Panc1 (cell line): Measurements from ENCODE around the gene RBBP5. TPM values are rescaled to one million over a fixed set of nuclear protein-coding genes. Genes with fewer than 3 reads are reported as not detected.

Experiments used
- ATAC-seq: fragments of 200-7000 bp; cut with Tn5 transposase; 2 replicates; pipeline ENCODE4 v1.9.1; 2020; ENCODE audit warnings: mild to moderate bottlenecking, moderate library complexity
- BruUV-seq: library from RNA; stranded (reverse); fragments of 400-500 nt; replicated peaks from 2 replicates; lab custom pipeline; 2021; lab: Mats Ljungman, UMichigan
- CTCF ChIA-PET: fragments of 300-600 bp; sonication (Branson Sonifier 250); formaldehyde crosslinking; loops from one replicate; lab custom pipeline; 2022; ENCODE audit warnings: antibody characterized with exemption; lab: Charles Lee
- POLR2A ChIA-PET: fragments of 300-600 bp; sonication (Branson Sonifier 250); formaldehyde crosslinking; loops from one replicate; lab custom pipeline; 2022; ENCODE audit warnings: antibody characterized with exemption; lab: Charles Lee
- DNase-seq: peaks from one replicate; pipeline ENCODE4 v3.0.0-alpha.2; 2010; ENCODE audit warnings: low read depth, low spot score
- H3K27ac ChIP-seq: 2 replicates; pipeline ENCODE4 v1.5.1; 2011; ENCODE audit warnings: mild to moderate bottlenecking, low read length, inconsistent platforms
- H3K27me3 ChIP-seq: fragments of 200-500 bp; sonication (Bioruptor generic); 2 replicates; pipeline ENCODE4 v1.6.0; 2014; ENCODE audit warnings: low read length, inconsistent platforms; ENCODE audit not compliant: control insufficient read depth, insufficient read depth
- H3K36me3 ChIP-seq: fragments of 200-500 bp; sonication (Bioruptor generic); 2 replicates; pipeline ENCODE4 v1.5.1; 2014; ENCODE audit warnings: inconsistent platforms, mild to moderate bottlenecking, low read length, moderate library complexity; ENCODE audit not compliant: control insufficient read depth, insufficient read depth
- H3K4me1 ChIP-seq: 2 replicates; pipeline ENCODE4 v1.5.1; 2011; ENCODE audit warnings: inconsistent platforms, mild to moderate bottlenecking, low read length, moderate library complexity; ENCODE audit not compliant: control insufficient read depth, insufficient read depth
- H3K4me3 ChIP-seq, 2 experiments: 2 replicates each; pipeline ENCODE4 v1.5.1; 2011 to 2012; ENCODE audit warnings: low read depth in 2 of 2, low read length in 2 of 2, mild to moderate bottlenecking in 2 of 2, inconsistent platforms in 1 of 2, moderate library complexity in 1 of 2
- H3K9me3 ChIP-seq: fragments of 200-500 bp; sonication (Bioruptor generic); 2 replicates; pipeline ENCODE4 v1.5.1; 2014; ENCODE audit warnings: low read depth, mild to moderate bottlenecking, inconsistent platforms, low read length, moderate library complexity; ENCODE audit not compliant: control insufficient read depth, insufficient read depth
- CTCF ChIP-seq: fragments of 450-650 bp; IDR thresholded peaks from 2 replicates; pipeline ENCODE4 v1.5.1; 2017; ENCODE audit warnings: mild to moderate bottlenecking
- POLR2AphosphoS5 ChIP-seq: IDR thresholded peaks from 2 replicates; pipeline ENCODE4 v1.6.1; 2012; ENCODE audit warnings: mild to moderate bottlenecking, low read depth, low read length, moderate library complexity
- REST ChIP-seq, 2 experiments: IDR thresholded peaks; 2 replicates each; pipeline ENCODE4 v1.6.1; 2011 to 2012; ENCODE audit warnings: low read depth in 2 of 2, control low read depth in 1 of 2, low read length in 1 of 2, mild to moderate bottlenecking in 1 of 2, moderate library complexity in 1 of 2; ENCODE audit not compliant: insufficient read depth in 1 of 2
- SIN3A ChIP-seq: IDR thresholded peaks from 2 replicates; pipeline ENCODE4 v1.6.1; 2012; ENCODE audit warnings: low read depth, mild to moderate bottlenecking, low read length, moderate library complexity, borderline replicate concordance; ENCODE audit not compliant: insufficient read depth
- TCF7L2 ChIP-seq: IDR thresholded peaks from 2 replicates; pipeline ENCODE4 v1.6.1; 2011; ENCODE audit warnings: mild to moderate bottlenecking, low read depth, low read length, inconsistent platforms
- in situ Hi-C: cut with HindIII; loops from 2 replicates; pipeline ENCODE4 v1.10.0; 2016; ENCODE audit warnings: low sequenced_read_pairs, low pct_unique_long_range_greater_than_20kb
- intact Hi-C: fragments of 100-400 bp; cut with micrococcal nuclease; formaldehyde crosslinking; loops from one replicate; pipeline ENCODE4 v1.10.0; 2022; ENCODE audit not compliant: unreplicated experiment
- total RNA-seq: library from RNA; stranded (reverse); gene quantifications from one replicate; pipeline ENCODE4 v1.2.1, GENCODE V29; 2021; ENCODE audit not compliant: unreplicated experiment

The RBBP5 gene
- total RNA-seq, 1 experiment from 2014 or later, result 22.2 TPM

GRCh38 chr1:205082431-205082830, 39.3 kb downstream of the RBBP5 start:
- Histone ChIP-seq H3K36me3 (no peaks in the 10 kb centered on the region), H3K4me3 (no peak overlapping the region), H3K4me1 (no peaks in the 10 kb centered on the region), H3K27me3 (no peaks in the 10 kb centered on the region), H3K9me3 (no peaks in the 10 kb centered on the region), H3K27ac (no peak overlapping the region)
- ATAC-seq, result no peak
- BruUV-seq, result no TSS peak
- no peak for DNase-seq
- ChIA-PET POLR2A (no interaction called here), CTCF (interaction anchor here (1.4 kb wide), 1 partner anchor 21 kb away, joined by 3 read pairs; no protein-coding TSS in a partner anchor)
- intact Hi-C loops (no loop called here), in situ Hi-C loops (no loop called here)
- TF ChIP-seq REST (IDR thresholded peaks at IDR 0.05; ENCODE audit: insufficient read depth in 1 of 2, low read depth in 2 of 2, low read length in 1 of 2) (no peak), POLR2AphosphoS5 (no peak), TCF7L2 (no peak), SIN3A (no peak), CTCF (no peak)

DNA sequence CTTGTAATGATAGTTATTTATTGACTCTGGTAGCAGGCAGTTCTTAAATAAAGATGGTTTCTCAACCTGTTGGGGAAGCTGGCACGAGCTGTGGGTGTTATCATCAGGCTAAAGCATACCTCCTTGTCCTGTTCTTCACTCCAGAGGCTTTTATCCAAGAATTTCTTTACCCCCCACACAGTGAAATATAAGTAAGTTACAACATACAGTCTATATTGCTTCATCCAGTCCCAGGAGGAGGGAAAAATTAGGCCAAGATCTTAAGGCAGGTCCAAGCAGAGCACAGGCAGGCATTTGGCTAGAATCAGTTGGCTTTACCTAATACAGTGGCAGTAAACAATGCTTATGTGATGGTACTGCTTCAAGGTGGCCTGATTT, 43.9 kb downstream of the RBBP5 start:
- TF ChIP-seq CTCF (no peak), TCF7L2 (no peak), REST (IDR thresholded peaks at IDR 0.05; ENCODE audit: insufficient read depth in 1 of 2, low read depth in 2 of 2, low read length in 1 of 2) (no peak), POLR2AphosphoS5 (no peak), SIN3A (no peak)
- no peak for ATAC-seq
- Histone ChIP-seq H3K27ac (no peak overlapping the region), H3K27me3 (no peaks in the 10 kb centered on the region), H3K36me3 (no peaks in the 10 kb centered on the region), H3K4me3 (no peak overlapping the region), H3K9me3 (no peaks in the 10 kb centered on the region), H3K4me1 (no peaks in the 10 kb centered on the region)
- in situ Hi-C loops (no loop called here), intact Hi-C loops (no loop called here)
- ChIA-PET POLR2A (no interaction called here), CTCF (no interaction called here)
- no peak for DNase-seq
- BruUV-seq, result no TSS peak
